ENCODE measurements around the gene C1QTNF1. TPM values are rescaled to one million over a fixed set of nuclear protein-coding genes. Genes with fewer than 3 reads are reported as not detected.
"Not testable (repeated sequence)": the region's sequence is repeated elsewhere in the genome, so short reads cannot be mapped to it uniquely, and the experiment has no call there.

Gene C1QTNF1
- total RNA-seq, 2 donors from 2014 or later = 125 to 401 TPM

GRCh38 chr17:79072544-79072943 is 48.6 kb downstream of the C1QTNF1 start:
- H3K36me3 ChIP-seq = peaks cover 3% of the 10 kb centered on the region
- no peak overlapping the region for H3K4me3 ChIP-seq
- H3K4me1 ChIP-seq = peaks cover 0 to 27% of the 10 kb centered on the region in 2 donors
- DNase-seq (ENCODE audit: low spot score) = no peak
- H3K27me3 ChIP-seq = no peaks in the 10 kb centered on the region
- TF ChIP-seq CTCF (IDR thresholded peaks at IDR 0.05) = no peak
- H3K9me3 ChIP-seq = no peaks in the 10 kb centered on the region
- no peak overlapping the region for H3K27ac ChIP-seq

- H3K36me3 ChIP-seq = peaks cover 9% of the 10 kb centered on the region
- TF ChIP-seq CTCF (IDR thresholded peaks at IDR 0.05) = no peak
- H3K27ac ChIP-seq = no peak overlapping the region
- H3K9me3 ChIP-seq = no peaks in the 10 kb centered on the region
- H3K4me1 ChIP-seq = peaks cover 0 to 27% of the 10 kb centered on the region in 2 donors
- H3K4me3 ChIP-seq = no peak overlapping the region
- H3K27me3 ChIP-seq = no peaks in the 10 kb centered on the region
- DNase-seq (ENCODE audit: low spot score) = no peak
These were observed 49.2 kb downstream of the C1QTNF1 start for GRCh38 chr17:79073016-79073705.

DNA sequence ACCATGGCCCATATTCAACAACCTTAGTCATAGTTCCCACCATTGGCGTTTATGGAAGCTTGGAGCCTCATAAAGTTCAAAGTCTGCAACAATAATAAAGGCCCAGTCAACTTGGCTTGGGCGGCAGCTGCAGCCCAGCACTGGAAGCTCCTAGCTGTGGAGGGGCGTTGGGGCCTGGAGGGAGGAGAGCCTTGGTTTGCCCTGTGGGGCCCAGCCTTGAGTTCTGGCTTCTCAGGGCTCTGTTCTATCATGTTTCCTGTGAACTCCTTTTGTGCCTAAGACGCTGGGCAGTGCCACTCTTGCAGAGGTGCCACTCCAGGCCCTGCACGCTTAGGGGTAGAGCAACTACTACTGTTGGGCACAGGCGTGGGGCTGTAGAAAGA is 49.7 kb downstream of the C1QTNF1 start:
- no peak for DNase-seq (ENCODE audit: low spot score)
- TF ChIP-seq CTCF (IDR thresholded peaks at IDR 0.05) = no peak
- H3K36me3 ChIP-seq = peaks cover 14% of the 10 kb centered on the region
- no peak overlapping the region for H3K27ac ChIP-seq
- H3K27me3 ChIP-seq = no peaks in the 10 kb centered on the region
- peaks cover 0 to 27% of the 10 kb centered on the region in 2 donors for H3K4me1 ChIP-seq
- H3K4me3 ChIP-seq = no peak overlapping the region
- no peaks in the 10 kb centered on the region for H3K9me3 ChIP-seq

DNA sequence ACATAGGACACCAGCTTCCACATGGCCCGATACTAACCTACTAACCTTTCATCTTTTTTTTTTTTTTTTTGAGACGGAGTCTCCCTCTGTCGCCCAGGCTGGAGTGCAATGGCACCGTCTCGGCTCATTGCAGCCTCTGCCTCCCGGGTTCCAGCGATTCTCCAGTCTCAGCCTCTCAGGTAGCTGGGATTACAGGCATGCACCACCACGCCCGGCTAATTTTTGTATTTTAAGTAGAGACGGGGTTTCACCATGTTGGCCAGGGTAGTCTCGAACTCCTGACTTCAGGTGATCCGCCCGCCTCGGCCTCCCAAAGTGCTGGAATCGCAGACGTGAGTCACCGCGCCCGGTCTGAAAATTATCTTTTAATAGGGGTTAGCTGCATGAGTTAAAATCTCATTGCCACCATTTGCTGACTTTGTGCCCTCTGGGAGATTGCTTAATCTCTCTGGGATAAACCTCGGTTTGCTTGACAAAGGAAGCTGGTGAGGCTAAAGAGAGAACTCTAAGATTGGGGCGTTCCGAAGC is 50.2 kb downstream of the C1QTNF1 start:
- DNase-seq (ENCODE audit: low spot score); H3K9me3 ChIP-seq; H3K27me3 ChIP-seq: not testable (repeated sequence)
- H3K4me3 ChIP-seq = peak overlapping the region in 1 of 2 donors; percentile 86
- peak overlapping the region; percentile 86 to 90 for H3K27ac ChIP-seq
- peaks cover 19% of the 10 kb centered on the region for H3K36me3 ChIP-seq
- peaks cover 0 to 27% of the 10 kb centered on the region in 2 donors for H3K4me1 ChIP-seq

DNA sequence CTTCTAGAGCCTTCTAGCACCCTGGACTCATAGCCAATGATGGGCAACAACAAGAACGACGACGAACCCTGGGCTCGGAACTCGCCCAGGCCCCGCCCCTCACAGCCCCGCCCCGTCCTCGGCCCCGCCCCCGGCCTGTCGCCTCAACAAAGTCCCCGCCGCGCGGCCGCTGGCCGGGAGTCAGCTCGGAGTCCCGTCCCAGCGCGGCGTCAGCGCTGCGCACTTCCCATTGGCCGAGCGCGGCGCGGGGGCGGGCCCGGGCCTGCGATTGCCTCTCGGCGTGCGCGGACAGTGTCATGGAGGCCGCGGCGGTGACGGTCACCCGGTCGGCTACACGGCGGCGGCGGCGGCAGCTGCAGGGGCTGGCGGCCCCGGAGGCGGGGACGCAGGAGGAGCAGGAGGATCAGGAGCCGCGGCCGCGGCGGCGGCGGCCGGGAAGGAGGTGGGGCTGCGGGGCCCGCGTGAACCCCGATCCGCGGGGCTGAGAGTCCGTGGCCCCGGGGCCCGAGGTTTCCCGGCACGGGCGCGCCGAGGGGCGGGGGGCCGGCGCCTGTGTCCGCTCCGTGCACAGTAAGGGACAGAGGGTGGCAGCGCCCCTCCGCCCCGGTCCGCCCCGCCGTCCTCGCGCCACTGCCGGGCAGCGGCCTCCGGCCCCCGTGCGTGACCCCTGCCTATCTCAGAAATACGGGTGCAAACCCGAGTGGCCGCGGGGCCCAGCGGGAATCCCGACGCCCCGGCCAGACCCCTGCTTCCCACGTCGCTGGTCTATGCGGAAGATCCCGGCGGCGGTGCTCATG is 50.9 kb downstream of the C1QTNF1 start, which contains the start of gene ENGASE:
TSS of gene ENGASE (plus strand) at position 176 of the 797 bp plus-strand sequence. CDS start at position 297, 121 bp downstream.
- Histone ChIP-seq H3K4me3 (peak within 1 kb of the TSS; percentile 71 to 86), H3K9me3 (no peaks in the 10 kb centered on the region), H3K4me1 (peaks cover 0 to 27% of the 10 kb centered on the region in 2 donors), H3K27ac (peak within 1 kb of the TSS; percentile 86 to 90), H3K27me3 (no peaks in the 10 kb centered on the region), H3K36me3 (peaks cover 26% of the 10 kb centered on the region)
- peak; percentile 96 for DNase-seq (ENCODE audit: low spot score)
- no peak for TF ChIP-seq CTCF (IDR thresholded peaks at IDR 0.05)

DNA sequence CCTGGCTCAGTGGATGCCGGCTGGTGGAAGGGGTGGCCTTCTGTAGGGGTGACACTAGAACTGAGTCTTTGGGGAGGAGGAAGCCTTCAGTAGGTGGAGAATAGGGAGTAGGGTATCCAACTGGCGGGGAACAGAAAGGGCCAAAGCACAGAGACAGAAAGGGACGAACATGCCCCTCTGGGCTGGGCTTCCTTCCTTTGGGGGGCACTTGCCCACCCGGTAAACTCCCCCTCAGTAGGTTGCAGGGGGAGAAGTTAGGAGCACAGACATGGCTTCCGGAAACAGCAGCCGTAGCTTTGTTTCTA is 51.4 kb downstream of the C1QTNF1 start:
- Histone ChIP-seq H3K4me3 (peak overlapping the region; percentile 71 to 86), H3K4me1 (peaks cover 0 to 27% of the 10 kb centered on the region in 2 donors), H3K27ac (peak overlapping the region; percentile 86 to 90), H3K27me3 (no peaks in the 10 kb centered on the region), H3K9me3 (no peaks in the 10 kb centered on the region), H3K36me3 (peaks cover 31% of the 10 kb centered on the region)
- no peak for DNase-seq (ENCODE audit: low spot score)
- no peak for TF ChIP-seq CTCF (IDR thresholded peaks at IDR 0.05)

All from right atrium auricular region (tissue), 2 donors.